GM18519 (cell line): ENCODE measurements around the gene UNC13A.

Experiments used
- ATAC-seq: cut with Tn5 transposase; IDR thresholded peaks from one replicate; pipeline ENCODE4 v1.9.1; 2021; ENCODE audit warnings: mild to moderate bottlenecking, moderate library complexity; ENCODE audit not compliant: unreplicated experiment, low FRiP score

The UNC13A gene

GRCh38 chr19:17632577-17632976 lies 55.6 kb downstream of the UNC13A start:
- no peak for ATAC-seq

- no peak for ATAC-seq
These were observed 58.4 kb downstream of the UNC13A start for GRCh38 chr19:17629760-17630159.

GRCh38 chr19:17627921-17628320 lies 60.2 kb downstream of the UNC13A start:
- no peak for ATAC-seq

- ATAC-seq = no peak
These were observed 61.0 kb downstream of the UNC13A start for GRCh38 chr19:17627161-17627560.

GRCh38 chr19:17626456-17627015 lies 61.6 kb downstream of the UNC13A start:
- ATAC-seq = no peak

GRCh38 chr19:17625980-17626379 lies 62.2 kb downstream of the UNC13A start:
- no peak for ATAC-seq

- ATAC-seq = no peak
These were observed 63.1 kb downstream of the UNC13A start for GRCh38 chr19:17625043-17625442.

- ATAC-seq = no peak
These were observed 63.7 kb downstream of the UNC13A start for GRCh38 chr19:17624314-17624991.

- ATAC-seq = no peak
These were observed 64.8 kb downstream of the UNC13A start for GRCh38 chr19:17623224-17623935.

- no peak for ATAC-seq
These were observed 67.5 kb downstream of the UNC13A start for GRCh38 chr19:17620696-17621095.

- no peak for ATAC-seq
These were observed 69.2 kb downstream of the UNC13A start for GRCh38 chr19:17618936-17619335.

GRCh38 chr19:17618281-17618903 lies 69.8 kb downstream of the UNC13A start:
- no peak for ATAC-seq

- no peak for ATAC-seq
These were observed 70.4 kb downstream of the UNC13A start for GRCh38 chr19:17617807-17618192.

- no peak for ATAC-seq
These were observed 71.0 kb downstream of the UNC13A start for GRCh38 chr19:17616961-17617806.

- ATAC-seq = no peak
These were observed 71.5 kb downstream of the UNC13A start for GRCh38 chr19:17616686-17616960.

- ATAC-seq = no peak
These were observed 72.1 kb downstream of the UNC13A start for GRCh38 chr19:17615889-17616685.

GRCh38 chr19:17614476-17614875 lies 73.7 kb downstream of the UNC13A start:
- ATAC-seq = no peak

- ATAC-seq = no peak
These were observed 76.5 kb downstream of the UNC13A start for GRCh38 chr19:17611462-17612244.

GRCh38 chr19:17610384-17610783 lies 77.8 kb downstream of the UNC13A start:
- ATAC-seq = no peak
